Renal cortical epithelial cell (primary cell): ENCODE measurements around the gene ITGA11. TPM values are rescaled to one million over a fixed set of nuclear protein-coding genes. Genes with fewer than 3 reads are reported as not detected.

Experiments used
- DNase-seq: peaks from one replicate; pipeline ENCODE4 v3.0.0-alpha.2; 2011; ENCODE audit warnings: low read depth
- total RNA-seq: library from RNA; depleted of rRNA; stranded (reverse); fragments of >200 nt; gene quantifications from 2 replicates; pipeline ENCODE4 v1.2.3, GENCODE V29; 2014

The ITGA11 gene
- total RNA-seq, 1 donor from 2014 or later = 9.2 TPM

- no peak for DNase-seq
Measured at GRCh38 chr15:68292157-68292781, 139.7 kb downstream of the ITGA11 start.

- DNase-seq = no peak
Measured at GRCh38 chr15:68290715-68291114, 141.2 kb downstream of the ITGA11 start.

GRCh38 chr15:68289621-68290352 is 142.2 kb downstream of the ITGA11 start:
- no peak for DNase-seq

GRCh38 chr15:68289057-68289456 is 142.9 kb downstream of the ITGA11 start:
- DNase-seq = no peak

GRCh38 chr15:68286256-68286655 is 145.7 kb downstream of the ITGA11 start:
- no peak for DNase-seq

- peak; percentile 90 for DNase-seq
Measured at GRCh38 chr15:68285259-68285980, 146.5 kb downstream of the ITGA11 start.

- DNase-seq = no peak
Measured at GRCh38 chr15:68284616-68285258, 147.2 kb downstream of the ITGA11 start.

- DNase-seq = no peak
Measured at GRCh38 chr15:68283401-68283800, 148.6 kb downstream of the ITGA11 start.

- no peak for DNase-seq
Measured at GRCh38 chr15:68281008-68281407, 151.0 kb downstream of the ITGA11 start.

- DNase-seq = no peak
Measured at GRCh38 chr15:68279779-68280753, 151.9 kb downstream of the ITGA11 start.

- no peak for DNase-seq
Measured at GRCh38 chr15:68278595-68279405, 153.2 kb downstream of the ITGA11 start.

GRCh38 chr15:68278345-68278594 is 153.7 kb downstream of the ITGA11 start:
- no peak for DNase-seq

- peak; percentile 73 for DNase-seq
Measured at GRCh38 chr15:68277603-68278344, 154.2 kb downstream of the ITGA11 start, which contains the start of gene FEM1B. TSS of gene FEM1B (plus strand) at chr15:68277745. CDS start at chr15:68278418, 673 bp downstream.

- DNase-seq = no peak
Measured at GRCh38 chr15:68277131-68277602, 154.8 kb downstream of the ITGA11 start.

GRCh38 chr15:68276668-68277067 is 155.3 kb downstream of the ITGA11 start:
- DNase-seq = no peak

- peak; percentile 75 for DNase-seq
Measured at GRCh38 chr15:68275165-68275746, 156.7 kb downstream of the ITGA11 start.

GRCh38 chr15:68274201-68274848 is 157.6 kb downstream of the ITGA11 start:
- DNase-seq = no peak

- DNase-seq = no peak
Measured at GRCh38 chr15:68272721-68273271, 159.2 kb downstream of the ITGA11 start.
